HG03095 (cell line): ENCODE results near the gene EFNA2.
A peak's percentile ranks its signal among the peaks of the same experiment; 100 is the strongest.

Experiments used
- ATAC-seq: cut with Tn5 transposase; IDR thresholded peaks from one replicate; pipeline ENCODE4 v1.9.1; 2021; ENCODE audit warnings: moderate library complexity; ENCODE audit not compliant: unreplicated experiment

Gene EFNA2

DNA sequence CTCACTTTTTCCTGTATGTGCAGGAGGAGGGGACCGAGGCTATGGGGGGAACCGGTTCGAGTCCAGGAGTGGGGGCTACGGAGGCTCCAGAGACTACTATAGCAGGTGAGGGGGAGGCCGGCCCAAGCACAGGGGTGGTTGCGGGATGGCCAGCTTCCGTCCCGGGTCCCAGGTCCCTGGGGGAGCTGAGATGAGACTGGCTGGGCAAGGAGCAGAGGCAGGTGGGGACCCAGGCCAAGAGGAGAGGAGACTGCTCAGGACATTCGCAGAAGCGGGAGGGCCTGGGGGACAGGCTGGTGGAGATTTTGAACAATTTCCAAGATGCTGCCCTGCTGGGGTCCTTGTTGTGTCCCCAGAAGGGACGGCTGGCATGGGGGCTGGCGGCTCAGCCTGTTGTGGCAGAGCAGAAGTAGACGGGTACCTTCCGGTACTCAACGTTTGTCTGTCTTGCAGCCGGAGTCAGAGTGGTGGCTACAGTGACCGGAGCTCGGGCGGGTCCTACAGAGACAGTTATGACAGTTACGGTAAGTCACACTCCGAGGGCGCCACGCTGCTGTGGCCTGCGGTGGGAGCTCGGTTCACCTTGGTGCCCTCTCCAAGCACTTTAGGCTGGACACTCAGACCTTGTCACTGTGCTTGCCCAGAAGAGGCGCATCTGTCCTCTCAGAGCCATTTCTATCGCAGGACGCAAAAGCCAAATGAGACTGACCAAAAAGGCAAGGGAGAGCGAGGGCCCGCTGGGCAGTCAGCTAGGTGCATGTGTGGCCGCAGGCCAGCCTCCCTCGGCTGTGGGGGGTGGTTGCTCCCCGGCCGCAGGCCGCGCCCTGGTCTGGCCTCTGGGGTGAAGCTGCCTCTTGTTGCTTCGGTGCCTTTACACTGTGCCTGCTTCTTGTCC, 13.9 kb upstream of the EFNA2 start:
- ATAC-seq = no peak

DNA sequence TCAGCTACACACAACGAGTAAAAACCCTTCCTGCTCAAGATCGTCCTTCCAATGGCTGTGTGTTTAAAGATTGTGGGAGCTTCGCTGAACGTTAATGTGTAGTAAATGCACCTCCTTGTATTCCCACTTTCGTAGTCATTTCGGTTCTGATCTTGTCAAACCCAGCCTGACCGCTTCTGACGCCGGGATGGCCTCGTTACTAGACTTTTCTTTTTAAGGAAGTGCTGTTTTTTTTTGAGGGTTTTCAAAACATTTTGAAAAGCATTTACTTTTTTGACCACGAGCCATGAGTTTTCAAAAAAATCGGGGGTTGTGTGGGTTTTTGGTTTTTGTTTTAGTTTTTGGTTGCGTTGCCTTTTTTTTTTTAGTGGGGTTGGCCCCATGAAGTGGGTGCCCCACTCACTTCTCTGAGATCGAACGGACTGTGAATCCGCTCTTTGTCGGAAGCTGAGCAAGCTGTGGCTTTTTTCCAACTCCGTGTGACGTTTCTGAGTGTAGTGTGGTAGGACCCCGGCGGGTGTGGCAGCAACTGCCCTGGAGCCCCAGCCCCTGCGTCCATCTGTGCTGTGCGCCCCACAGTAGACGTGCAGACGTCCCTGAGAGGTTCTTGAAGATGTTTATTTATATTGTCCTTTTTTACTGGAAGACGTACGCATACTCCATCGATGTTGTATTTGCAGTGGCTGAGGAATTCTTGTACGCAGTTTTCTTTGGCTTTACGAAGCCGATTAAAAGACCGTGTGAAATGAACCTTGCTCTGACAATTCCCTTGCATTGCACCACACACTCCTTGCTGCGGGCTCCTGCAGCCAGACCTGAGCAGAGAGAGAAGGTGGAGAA, 13.0 kb upstream of the EFNA2 start:
- ATAC-seq = no peak

DNA sequence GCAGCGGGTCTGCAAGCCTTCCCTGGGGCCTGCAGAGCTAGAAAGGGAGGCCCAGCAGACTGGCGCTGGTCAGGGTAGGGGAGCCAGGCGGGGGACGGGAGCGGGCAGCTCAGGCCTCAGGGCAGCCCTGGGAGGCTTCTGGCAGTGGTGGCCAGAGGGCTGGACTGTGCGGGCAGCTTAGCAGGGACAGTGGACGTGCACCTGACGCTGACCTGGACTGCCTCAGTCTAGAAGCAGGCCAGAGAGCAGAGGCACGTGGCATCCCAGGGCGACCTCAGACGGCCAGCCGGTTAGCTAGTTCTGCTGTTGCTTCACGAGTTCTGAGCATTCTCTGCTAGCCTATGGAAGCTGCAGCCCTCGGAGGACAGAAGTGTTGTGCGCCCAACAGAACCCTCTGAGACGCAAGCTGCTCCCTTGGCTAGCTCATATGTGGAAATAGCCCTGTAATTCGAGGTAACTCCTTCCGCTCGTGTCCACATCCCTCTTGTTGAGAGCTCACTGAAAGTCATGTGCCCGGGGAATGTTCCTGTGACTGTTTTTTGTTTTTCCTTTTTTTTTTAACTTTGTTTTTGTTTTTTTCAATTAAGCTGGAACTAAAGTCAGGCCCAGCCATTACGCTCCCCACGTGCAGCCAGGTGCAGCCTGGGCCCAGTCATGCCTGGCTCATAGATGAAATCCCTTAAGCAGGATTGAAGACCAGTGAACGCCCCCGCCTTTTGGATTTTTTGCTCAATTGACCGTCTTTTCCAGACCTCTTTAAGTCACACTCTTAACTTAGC, 12.2 kb upstream of the EFNA2 start:
- no peak for ATAC-seq

DNA sequence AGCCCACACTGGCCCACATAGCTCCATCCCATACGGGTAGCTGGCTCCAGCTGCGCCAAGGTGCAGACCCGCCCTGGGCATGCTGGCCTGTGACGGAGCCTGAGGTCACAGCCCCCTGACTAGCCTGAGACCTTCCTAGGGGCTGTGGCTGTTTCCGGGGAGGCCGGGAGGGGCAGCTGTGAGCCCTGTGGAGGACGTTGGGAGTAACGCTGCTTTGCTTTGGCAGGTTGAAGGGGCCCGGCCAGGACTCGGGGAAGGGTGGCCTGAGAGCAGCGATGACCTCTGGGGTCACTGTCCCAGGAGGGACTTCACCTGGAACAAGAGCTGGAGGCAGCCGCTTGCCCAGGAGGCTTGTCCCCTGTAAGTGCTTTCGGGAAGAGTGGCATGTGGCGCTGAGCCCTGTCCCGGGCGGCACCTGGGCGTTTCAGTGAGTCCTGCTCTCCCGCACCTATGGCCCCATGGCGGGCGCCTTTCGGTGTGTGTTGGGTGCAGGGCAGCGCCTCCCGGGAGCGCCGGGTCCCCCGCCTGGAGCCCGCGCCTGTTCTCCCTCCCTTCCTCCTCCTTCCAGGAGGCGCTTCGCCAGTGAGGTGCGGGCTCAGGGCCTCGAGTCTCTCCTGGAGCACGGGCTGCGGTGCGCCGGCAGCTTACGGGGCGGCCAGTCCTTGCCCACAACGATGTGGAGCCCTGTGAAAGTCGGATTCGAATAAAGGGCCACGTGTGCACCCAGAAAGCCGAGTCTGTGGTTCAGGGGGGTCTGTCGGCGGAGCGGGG, 11.4 kb upstream of the EFNA2 start:
- no peak for ATAC-seq

DNA sequence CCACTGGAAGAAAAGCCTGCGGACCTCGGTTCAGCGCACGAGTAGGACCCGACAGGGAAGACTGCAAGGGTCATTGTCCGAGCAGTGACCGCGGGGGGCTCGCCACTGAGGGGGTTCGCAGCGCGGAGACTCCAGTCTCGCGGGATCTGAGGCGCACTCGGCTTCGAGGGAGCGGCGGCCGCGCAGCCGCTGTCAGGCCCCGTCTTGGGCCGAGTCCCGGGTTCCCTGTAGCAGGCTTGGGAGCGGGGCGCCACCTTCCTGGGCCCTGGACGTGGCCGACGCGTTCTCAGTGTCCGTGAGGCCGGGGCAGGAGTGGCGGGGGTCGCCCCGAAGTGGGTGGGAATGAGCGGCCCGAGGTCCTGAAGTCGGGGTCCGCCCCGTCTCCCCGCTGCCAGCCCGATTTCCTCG, 10.8 kb upstream of the EFNA2 start:
- ATAC-seq = no peak

DNA sequence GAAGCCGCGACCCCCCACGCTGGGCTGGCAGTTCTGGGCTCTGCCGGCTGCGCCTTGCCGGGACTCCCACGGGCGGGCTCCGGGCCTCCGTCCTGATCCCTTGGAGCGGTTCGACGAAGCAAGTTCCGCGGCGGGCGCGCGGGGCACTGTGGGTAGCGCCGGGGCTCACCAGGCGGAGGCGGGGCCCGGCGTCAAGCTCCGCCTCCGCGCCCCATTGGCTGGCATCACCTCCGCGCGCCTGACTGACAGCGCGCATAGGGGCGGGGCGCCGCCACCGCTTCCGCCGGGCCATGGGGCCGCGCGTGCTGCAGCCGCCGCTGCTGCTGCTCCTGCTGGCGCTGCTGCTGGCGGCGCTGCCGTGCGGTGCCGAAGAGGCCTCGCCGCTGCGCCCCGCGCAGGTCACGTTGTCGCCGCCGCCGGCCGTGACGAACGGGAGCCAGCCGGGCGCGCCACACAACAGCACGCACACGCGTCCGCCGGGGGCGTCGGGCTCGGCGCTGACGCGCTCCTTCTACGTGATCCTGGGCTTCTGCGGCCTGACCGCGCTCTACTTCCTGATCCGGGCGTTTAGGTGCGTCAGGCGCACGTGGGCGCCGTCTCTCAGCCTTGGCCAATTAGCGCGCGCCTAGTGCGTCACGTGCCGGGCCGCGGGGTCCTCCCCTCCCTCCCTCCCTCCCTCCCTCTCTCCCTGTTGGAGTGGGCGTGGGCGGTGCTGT, 10.3 kb upstream of the EFNA2 start, which contains the start of gene FAM174C:
FAM174C (plus strand) TSS at position 271 of the 716 bp plus-strand sequence; CDS start at position 291, 20 bp downstream.
- peak; percentile 58 for ATAC-seq

DNA sequence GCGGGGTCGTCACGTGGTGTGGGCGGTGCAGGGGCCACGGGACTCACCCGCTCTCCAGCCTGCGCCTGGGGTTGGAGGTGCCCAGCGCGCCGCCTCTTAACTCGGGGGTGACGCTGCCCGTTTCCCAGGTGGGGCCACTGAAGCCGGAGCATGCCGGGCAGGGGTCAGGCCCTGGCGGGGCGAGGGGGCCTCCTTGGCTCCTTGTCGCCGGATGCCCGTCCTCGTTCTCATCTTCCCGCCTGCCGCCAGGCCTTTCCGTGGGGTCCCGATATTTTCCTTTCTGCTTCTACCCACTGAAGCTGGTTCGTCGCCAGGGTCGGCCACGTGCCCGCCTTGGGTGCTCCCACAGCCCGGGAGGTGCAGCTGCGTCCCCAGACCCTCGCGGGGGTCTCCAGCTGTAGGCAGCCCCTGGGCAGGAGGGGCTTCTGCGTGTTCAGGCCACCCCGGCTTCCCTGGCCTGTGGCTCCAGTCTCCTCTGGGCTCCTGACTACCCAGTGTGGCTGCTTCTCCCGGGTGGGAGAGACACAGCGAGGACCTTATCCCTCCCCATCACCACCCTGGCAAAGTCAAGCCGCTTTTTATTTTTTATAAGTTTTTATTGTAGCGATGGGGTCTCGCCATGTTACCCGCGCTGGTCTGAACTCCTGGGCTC, 9.6 kb upstream of the EFNA2 start:
- no peak for ATAC-seq

DNA sequence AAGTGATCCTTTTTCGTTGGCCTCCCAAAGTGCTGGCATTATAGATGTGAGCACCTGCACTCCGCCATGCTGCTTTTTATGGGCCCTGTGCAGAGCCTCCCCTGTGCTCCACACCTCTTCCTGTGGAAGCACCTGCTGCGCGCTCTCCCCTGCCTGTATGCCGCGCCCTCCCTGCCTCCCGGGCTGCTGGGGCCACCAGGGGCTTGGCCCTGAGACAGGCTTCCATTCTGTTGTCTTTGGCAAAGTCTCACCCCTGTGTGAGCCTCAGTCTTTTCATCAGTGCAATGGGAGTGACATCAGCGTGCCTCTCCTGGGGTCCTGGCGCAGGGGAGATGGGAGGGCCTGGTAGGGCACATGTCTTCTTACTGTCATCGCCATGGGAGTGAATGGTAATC, 9.0 kb upstream of the EFNA2 start:
- no peak for ATAC-seq

DNA sequence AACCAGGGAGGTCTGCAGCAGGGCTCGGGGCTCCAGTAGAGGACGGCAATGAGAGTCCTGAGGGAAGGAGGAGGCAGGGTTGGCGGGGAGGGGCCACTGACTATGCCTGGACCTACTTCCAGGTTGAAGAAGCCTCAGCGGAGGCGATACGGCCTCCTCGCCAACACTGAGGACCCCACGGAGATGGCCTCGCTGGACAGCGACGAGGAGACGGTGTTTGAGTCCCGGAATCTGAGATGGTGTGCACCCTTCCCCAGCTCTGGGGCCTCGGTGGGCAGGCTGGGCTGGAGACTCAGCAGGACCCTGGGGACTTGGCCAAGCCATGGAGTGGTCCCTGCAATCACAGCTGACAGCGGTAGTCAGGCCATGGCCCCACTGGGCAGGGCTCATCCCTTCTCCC, 8.6 kb upstream of the EFNA2 start:
- ATAC-seq = no peak

DNA sequence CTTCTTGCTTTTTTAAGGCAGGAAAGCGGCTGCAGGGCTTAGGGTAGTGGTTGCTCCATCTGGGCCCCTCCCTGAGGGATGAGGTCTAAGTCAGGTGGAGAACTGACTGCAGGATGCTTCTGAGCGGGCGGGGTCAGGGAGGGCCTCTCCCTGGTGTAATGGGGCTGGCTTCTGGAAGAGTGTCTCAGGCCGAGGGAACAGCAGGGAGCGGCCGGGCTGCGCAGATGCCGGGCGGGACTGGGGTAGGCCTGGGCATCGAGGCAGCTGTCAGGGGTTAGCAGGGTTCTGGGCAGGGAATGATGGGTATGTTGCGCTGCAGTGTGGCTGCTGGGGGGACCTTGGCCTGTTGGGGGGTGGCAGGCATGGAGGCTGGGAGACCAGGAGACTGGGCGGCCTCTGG, 7.6 kb upstream of the EFNA2 start:
- no peak for ATAC-seq

DNA sequence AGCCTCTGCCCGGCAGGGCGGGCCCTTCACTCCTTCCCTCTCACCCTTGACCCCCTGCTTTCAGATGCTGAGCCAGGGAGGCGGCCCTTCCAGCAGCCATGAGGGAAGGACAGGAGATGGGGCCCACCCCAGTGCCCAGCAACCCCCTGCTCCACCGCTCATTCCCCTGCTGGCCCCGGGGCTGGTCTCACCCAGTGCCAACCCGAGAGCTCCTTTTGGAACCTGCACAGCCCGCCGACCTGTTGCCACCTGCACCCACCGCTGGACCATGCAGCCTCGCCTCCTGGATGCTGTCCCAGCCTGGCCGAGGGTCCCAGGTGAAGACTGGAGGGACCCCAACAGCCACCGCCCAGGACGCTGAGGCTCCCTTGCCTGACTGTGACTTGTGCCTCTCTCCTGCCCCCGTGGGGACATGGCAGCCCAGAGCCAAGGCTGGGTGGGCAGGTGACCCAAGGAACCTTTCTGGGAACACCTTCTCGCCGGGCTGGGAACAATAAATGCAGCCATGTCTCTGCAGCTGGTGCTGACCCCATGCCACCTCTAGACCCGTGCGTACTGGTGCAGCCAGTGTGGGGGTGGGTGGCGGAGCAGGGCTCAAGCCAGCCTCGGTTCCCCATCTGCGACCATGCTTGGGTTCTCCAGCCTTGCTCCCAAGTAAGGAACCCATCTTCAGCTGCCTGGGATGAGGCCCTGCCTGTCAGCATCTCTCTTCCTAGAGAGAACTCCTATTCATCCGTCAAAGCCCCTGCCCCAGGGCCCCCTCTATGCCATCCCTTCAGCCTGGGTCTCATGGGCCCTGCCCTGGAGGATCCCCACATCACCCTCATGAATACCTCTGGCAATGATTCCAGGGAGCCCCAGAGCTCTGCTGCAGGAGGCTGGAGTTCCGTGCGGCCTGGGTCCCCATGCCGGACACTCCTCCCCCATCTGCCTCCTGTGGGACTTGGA, 6.7 kb upstream of the EFNA2 start:
- no peak for ATAC-seq

DNA sequence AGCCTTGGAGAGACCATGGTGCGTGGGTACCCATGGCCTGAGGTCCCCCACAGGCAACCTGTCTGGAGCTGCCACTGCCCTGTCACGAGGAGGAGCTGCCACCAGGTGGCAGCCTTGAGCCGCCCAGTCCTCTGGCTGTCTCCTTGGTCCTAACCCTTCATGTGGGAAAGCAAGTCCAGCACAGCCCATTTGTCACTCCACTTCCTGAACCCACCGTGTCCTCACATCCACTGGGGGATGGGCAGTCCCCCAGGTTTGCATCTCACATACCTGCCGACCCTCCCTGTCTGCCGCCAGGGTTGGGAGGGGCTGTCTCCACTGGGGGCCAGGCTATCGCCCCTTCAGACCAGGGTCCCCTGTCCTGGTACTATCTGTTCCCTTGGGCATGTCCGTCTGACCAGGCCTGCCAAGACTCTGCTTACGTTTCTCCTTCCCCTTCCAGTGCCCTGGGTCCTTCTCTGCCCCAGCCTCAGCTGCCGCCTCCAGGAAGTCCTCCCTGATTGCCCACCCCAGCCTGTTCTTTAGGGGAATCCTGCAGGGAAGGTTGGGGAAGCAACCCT, 5.8 kb upstream of the EFNA2 start:
- no peak for ATAC-seq

DNA sequence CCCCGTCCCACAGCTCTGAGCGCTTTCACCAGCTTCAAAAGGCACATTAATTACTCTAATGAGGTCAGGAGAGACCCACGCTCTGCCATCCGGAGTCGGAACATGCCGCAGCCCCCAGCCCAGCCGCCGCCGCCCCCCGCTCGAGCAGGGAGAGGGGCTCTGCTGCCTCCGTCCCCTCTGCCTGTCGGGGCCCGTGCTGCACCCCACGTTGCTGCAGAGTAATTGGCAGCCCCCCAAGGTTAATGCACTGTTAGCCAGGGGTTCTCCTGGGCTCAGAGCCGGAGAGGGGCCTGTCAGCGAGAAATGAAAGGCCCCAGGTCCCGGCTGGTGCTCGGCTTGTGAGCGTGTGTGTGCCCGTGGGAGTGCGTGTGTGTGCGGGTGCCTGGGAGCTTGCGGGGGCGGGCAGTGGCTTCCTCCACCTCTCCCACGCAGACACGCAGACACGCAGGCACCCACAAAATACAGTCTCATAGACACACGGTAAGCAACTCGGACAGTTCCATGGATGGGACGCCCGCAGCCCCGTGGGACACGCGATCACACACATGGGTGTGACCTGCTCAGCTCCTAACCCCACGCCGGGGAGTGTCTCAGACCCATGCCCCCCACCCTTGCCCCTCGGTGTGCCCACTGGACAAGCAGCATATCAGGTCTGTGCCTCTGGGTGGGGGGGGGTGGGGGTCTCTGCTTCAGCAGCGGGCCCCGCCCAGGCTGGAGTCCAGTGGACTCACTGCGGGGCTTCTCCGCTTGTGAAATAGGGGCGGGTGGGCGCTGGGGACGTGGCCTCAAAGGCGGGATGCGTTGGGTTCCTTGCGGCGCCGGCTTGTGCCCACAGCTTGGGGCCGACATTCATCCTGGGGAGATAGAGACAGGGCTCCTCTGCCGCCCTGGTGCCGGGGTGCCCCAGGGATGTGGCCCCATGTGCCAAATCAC, 4.8 kb upstream of the EFNA2 start:
- no peak for ATAC-seq

DNA sequence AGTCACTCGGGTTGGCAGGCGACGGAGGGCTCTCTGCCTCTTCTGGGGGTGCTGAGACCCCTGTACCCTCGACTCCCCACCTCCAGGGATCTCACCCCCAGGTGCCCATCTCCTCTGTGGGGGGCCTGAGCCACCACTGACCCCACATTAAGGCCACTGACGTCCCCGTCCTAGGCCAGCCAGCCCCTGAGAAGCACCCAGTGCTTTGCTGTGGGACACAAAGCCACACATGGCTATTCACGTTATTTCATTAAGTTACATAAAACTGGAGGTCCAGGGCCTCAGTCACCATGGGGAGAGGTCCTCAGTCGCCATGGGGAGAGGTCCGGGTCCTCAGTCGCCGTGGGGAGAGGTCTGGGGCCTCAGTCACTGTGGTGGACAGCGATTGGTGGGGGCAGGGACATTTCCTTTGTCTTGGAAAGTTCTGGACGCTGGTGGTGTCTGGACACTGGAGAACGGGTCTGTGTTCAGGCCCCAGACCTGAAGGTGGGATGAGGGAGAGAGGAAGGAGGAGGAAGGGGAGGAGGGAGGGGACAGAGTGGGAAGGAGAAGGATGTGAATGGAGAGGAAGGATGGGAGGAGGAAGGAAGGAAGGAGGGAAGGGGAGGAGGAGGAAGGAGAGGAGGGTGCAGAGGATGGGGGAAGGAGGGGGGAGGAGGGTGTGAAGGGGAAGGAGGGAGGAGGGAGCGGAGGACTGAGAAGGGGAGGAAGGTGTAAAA, 3.9 kb upstream of the EFNA2 start:
- no peak for ATAC-seq

DNA sequence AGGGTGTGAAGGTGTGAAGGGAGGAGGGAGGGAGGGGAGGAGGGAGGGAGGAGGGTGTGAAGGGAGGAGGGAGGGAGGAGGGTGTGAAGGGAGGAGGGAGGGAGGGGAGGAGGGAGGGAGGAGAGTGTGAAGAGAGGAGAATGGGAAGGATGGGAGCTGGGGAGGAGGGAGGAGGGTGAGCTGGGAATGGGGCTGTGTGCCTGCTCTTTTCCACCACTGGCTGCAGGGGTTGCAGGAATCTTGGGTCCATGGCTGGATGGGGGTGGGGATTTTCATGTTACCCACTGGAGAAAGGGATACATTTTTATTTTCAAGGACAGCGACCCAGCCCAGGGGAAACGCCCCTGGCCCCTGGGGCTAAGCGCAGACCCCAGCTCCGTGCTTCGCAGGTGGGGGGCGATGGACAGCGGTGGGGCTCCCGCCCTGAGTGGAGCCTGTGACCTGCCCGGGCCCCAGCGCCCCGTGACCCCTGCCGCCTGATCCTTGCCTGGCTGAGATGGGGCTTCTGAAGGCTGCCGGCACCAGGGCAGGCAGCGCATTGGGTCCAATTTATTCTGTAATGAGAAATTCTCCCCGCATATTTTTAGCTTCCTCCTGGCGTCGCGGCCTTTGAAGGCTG, 3.0 kb upstream of the EFNA2 start:
- ATAC-seq = no peak
